SH-SY5Y (cell line): ENCODE results near the gene GPR139.

Experiments used
- GATA2 ChIP-seq: IDR thresholded peaks from 2 replicates; pipeline ENCODE4 v1.6.1; 2011; ENCODE audit warnings: mild to moderate bottlenecking, low read depth, low read length
- GATA3 ChIP-seq: IDR thresholded peaks from 2 replicates; pipeline ENCODE4 v1.6.1; 2011; ENCODE audit warnings: low read depth, mild to moderate bottlenecking, low read length, moderate library complexity

DNA sequence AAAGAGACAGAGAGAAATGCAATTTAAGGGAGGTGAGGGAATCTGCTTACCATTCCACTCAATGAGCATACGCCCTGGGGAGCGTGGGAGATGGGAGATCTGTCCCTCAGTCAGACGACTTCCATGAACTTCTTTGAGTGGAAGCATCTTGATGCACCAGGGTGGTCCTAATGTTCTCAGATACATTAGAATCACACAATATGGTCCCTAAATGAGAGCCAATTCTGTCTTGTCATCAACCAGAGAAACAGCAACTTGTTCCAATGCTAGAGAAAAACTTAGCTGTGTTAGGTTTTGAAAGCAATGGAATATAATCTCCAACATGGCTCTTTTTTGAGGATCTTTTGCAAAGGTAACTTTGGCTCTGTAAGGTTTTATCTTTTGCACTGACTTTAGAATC lies 44.1 kb downstream of the GPR139 start:
- TF ChIP-seq GATA3 (no peak), GATA2 (no peak)
